Caco-2 (cell line): ENCODE results near the gene WIPF3. TPM values are rescaled to one million over a fixed set of nuclear protein-coding genes. Genes with fewer than 3 reads are reported as not detected.

Experiments used
- BruUV-seq: library from RNA; stranded (reverse); fragments of 400-500 nt; replicated peaks from 2 replicates; lab custom pipeline; 2021; lab: Mats Ljungman, UMichigan
- CTCF ChIA-PET: fragments of 300-600 bp; sonication (Branson Sonifier 250); formaldehyde crosslinking; loops from one replicate; lab custom pipeline; 2022; ENCODE audit warnings: antibody characterized with exemption; lab: Charles Lee
- POLR2A ChIA-PET: fragments of 300-600 bp; sonication (Branson Sonifier 250); formaldehyde crosslinking; loops from one replicate; lab custom pipeline; 2022; ENCODE audit warnings: antibody characterized with exemption; lab: Charles Lee
- DNase-seq, 2 experiments: peaks; one replicate each; pipeline versions ENCODE4 v3.0.0 to v3.0.0-alpha.2; 2020 to 2022
- H3K27me3 ChIP-seq: replicated peaks from 2 replicates; pipeline ENCODE4 v1.6.0; 2011; ENCODE audit warnings: low read length; ENCODE audit not compliant: control insufficient read depth, insufficient read depth
- H3K36me3 ChIP-seq: 2 replicates; pipeline ENCODE4 v1.5.1; 2011; ENCODE audit warnings: low read length; ENCODE audit not compliant: control insufficient read depth, insufficient read depth
- H3K4me1 ChIP-seq: fragments of 250-450 bp; sonication (Bioruptor Pico); 2 replicates; pipeline ENCODE4 v1.5.1; 2020; ENCODE audit warnings: mild to moderate bottlenecking
- H3K4me3 ChIP-seq: 2 replicates; pipeline ENCODE4 v1.5.1; 2011; ENCODE audit warnings: low read depth, mild to moderate bottlenecking, control low read depth, low read length
- H3K9me3 ChIP-seq: fragments of 250-450 bp; sonication (Bioruptor Pico); 2 replicates; pipeline ENCODE4 v1.5.1; 2020; ENCODE audit warnings: mild to moderate bottlenecking, moderate library complexity
- H3K27ac Mint-ChIP-seq: one replicate; pipeline ENCODE4 v1.8.0; 2022; ENCODE audit warnings: mixed read lengths; ENCODE audit not compliant: unreplicated experiment
- H3K27me3 Mint-ChIP-seq: one replicate; pipeline ENCODE4 v1.8.0; 2022; ENCODE audit warnings: mixed read lengths; ENCODE audit not compliant: insufficient read depth, unreplicated experiment
- H3K36me3 Mint-ChIP-seq: one replicate; pipeline ENCODE4 v1.8.0; 2022; ENCODE audit warnings: mild to moderate bottlenecking, mixed read lengths; ENCODE audit not compliant: insufficient read depth, unreplicated experiment
- H3K4me1 Mint-ChIP-seq: one replicate; pipeline ENCODE4 v1.8.0; 2022; ENCODE audit warnings: low read depth, mixed read lengths; ENCODE audit not compliant: unreplicated experiment
- H3K4me3 Mint-ChIP-seq: one replicate; pipeline ENCODE4 v1.8.0; 2022; ENCODE audit warnings: mild to moderate bottlenecking, moderate library complexity, mixed read lengths; ENCODE audit not compliant: unreplicated experiment
- H3K9me3 Mint-ChIP-seq: one replicate; pipeline ENCODE4 v1.8.0; 2022; ENCODE audit warnings: mixed read lengths; ENCODE audit not compliant: unreplicated experiment
- CTCF ChIP-seq, 2 experiments: fragments of 200-600 bp in 1 of 2; IDR thresholded peaks; 1 replicate in 1 of 2; 2 replicates in 1 of 2; pipeline versions ENCODE4 v1.5.1 to v1.8.0; 2011 to 2022; ENCODE audit warnings: antibody characterized with exemption in 1 of 2, control low read depth in 1 of 2, inconsistent platforms in 1 of 2, low read depth in 1 of 2, low read length in 1 of 2, mild to moderate bottlenecking in 1 of 2, moderate library complexity in 1 of 2; ENCODE audit not compliant: insufficient read depth in 1 of 2, severe bottlenecking in 1 of 2, unreplicated experiment in 1 of 2
- intact Hi-C: fragments of 100-400 bp; cut with micrococcal nuclease; formaldehyde crosslinking; loops from one replicate; pipeline ENCODE4 v1.10.0; 2022; ENCODE audit not compliant: unreplicated experiment
- total RNA-seq: library from RNA; stranded (reverse); gene quantifications from 2 replicates; pipeline ENCODE4 v1.2.3, GENCODE V29; 2022

The WIPF3 gene
- total RNA-seq, 1 experiment from 2014 or later, result 1.2 TPM

- intact Hi-C loops, result no loop called here
These were observed 107.9 kb downstream of the WIPF3 start for GRCh38 chr7:29914180-29914579.

GRCh38 chr7:29915481-29916215 is 109.3 kb downstream of the WIPF3 start:
- H3K27me3 Mint-ChIP-seq, result no peaks in the 10 kb centered on the region
- intact Hi-C loops, result no loop called here
- CTCF ChIA-PET, result no interaction called here

More at GRCh38 chr7:29914180-29914579, 107.9 kb downstream of the WIPF3 start:
- H3K9me3 ChIP-seq, result no peaks in the 10 kb centered on the region
- no TSS peak for BruUV-seq
- H3K4me1 Mint-ChIP-seq, result no peaks in the 10 kb centered on the region
- ChIA-PET POLR2A (no interaction called here), CTCF (interaction anchor here (0.6 kb wide), 1 partner anchor 93 kb away, joined by 5 read pairs; no protein-coding TSS in a partner anchor)
- no peak for DNase-seq
- H3K4me1 ChIP-seq, result no peaks in the 10 kb centered on the region
- no peaks in the 10 kb centered on the region for H3K9me3 Mint-ChIP-seq
- H3K27me3 Mint-ChIP-seq, result no peaks in the 10 kb centered on the region
- H3K27ac Mint-ChIP-seq, result no peak overlapping the region
- no peak for TF ChIP-seq CTCF (IDR thresholded peaks at IDR 0.05; ENCODE audit: insufficient read depth in 1 of 2, low read depth in 1 of 2, low read length in 1 of 2, severe bottlenecking in 1 of 2, unreplicated experiment in 1 of 2)
- H3K36me3 ChIP-seq, result no peaks in the 10 kb centered on the region
- H3K4me3 Mint-ChIP-seq, result no peak overlapping the region
- peaks cover 15% of the 10 kb centered on the region for H3K36me3 Mint-ChIP-seq
- H3K27me3 ChIP-seq, result no peaks in the 10 kb centered on the region
- no peak overlapping the region for H3K4me3 ChIP-seq

GRCh38 chr7:29917641-29918040 is 111.3 kb downstream of the WIPF3 start:
- Mint-ChIP-seq H3K27ac (no peak overlapping the region), H3K4me3 (no peak overlapping the region), H3K9me3 (no peaks in the 10 kb centered on the region), H3K36me3 (peaks cover 39% of the 10 kb centered on the region), H3K27me3 (no peaks in the 10 kb centered on the region), H3K4me1 (no peaks in the 10 kb centered on the region)
- ChIA-PET CTCF (no interaction called here), POLR2A (no interaction called here)
- H3K36me3 ChIP-seq, result peaks cover 1% of the 10 kb centered on the region; the same call in 1 of the 2 replicates
- DNase-seq, result no peak
- H3K27me3 ChIP-seq, result no peaks in the 10 kb centered on the region
- intact Hi-C loops, result no loop called here
- no peaks in the 10 kb centered on the region for H3K9me3 ChIP-seq
- TF ChIP-seq CTCF (IDR thresholded peaks at IDR 0.05; ENCODE audit: insufficient read depth in 1 of 2, low read depth in 1 of 2, low read length in 1 of 2, severe bottlenecking in 1 of 2, unreplicated experiment in 1 of 2), result no peak
- H3K4me3 ChIP-seq, result no peak overlapping the region
- BruUV-seq, result no TSS peak
- H3K4me1 ChIP-seq, result no peaks in the 10 kb centered on the region

More at GRCh38 chr7:29915481-29916215, 109.3 kb downstream of the WIPF3 start:
- BruUV-seq, result no TSS peak
- no peak for TF ChIP-seq CTCF (IDR thresholded peaks at IDR 0.05; ENCODE audit: insufficient read depth in 1 of 2, low read depth in 1 of 2, low read length in 1 of 2, severe bottlenecking in 1 of 2, unreplicated experiment in 1 of 2)
- Mint-ChIP-seq H3K9me3 (no peaks in the 10 kb centered on the region), H3K27ac (no peak overlapping the region), H3K36me3 (peaks cover 29% of the 10 kb centered on the region), H3K4me1 (no peaks in the 10 kb centered on the region), H3K4me3 (no peak overlapping the region)
- Histone ChIP-seq H3K36me3 (no peaks in the 10 kb centered on the region; the same call in 1 of the 2 replicates), H3K4me1 (no peaks in the 10 kb centered on the region), H3K9me3 (no peaks in the 10 kb centered on the region), H3K4me3 (no peak overlapping the region), H3K27me3 (no peaks in the 10 kb centered on the region)
- POLR2A ChIA-PET, result no interaction called here
- DNase-seq, result no peak
